H1 (cell line): ENCODE data around the gene NOS1AP. TPM values are rescaled to one million over a fixed set of nuclear protein-coding genes. Genes with fewer than 3 reads are reported as not detected.

Experiments
- BRCA1 ChIP-seq: IDR thresholded peaks from 2 replicates; pipeline ENCODE4 v1.6.1; 2012; ENCODE audit warnings: low read depth, low read length, improper control_type of control experiment
- EZH2 ChIP-seq: fragments of 200-600 bp; sonication (generic); IDR thresholded peaks from 2 replicates; pipeline ENCODE4 v1.7.1; 2012; ENCODE audit warnings: low read depth, mild to moderate bottlenecking, moderate library complexity, low read length, inconsistent platforms; ENCODE audit not compliant: severe bottlenecking
- RNF2 ChIP-seq: fragments of 200-900, 300-1000 bp; sonication (generic); IDR thresholded peaks from 2 replicates; pipeline ENCODE4 v1.7.1; 2016; ENCODE audit warnings: borderline replicate concordance, low read depth, mild to moderate bottlenecking, antibody characterized with exemption, low read length; ENCODE audit not compliant: poor library complexity, severe bottlenecking; ENCODE audit errors: missing control alignments
- RXRA ChIP-seq: IDR thresholded peaks from 2 replicates; pipeline ENCODE4 v1.6.1; 2011; ENCODE audit warnings: low read depth, mild to moderate bottlenecking, low read length, moderate library complexity; ENCODE audit not compliant: insufficient read depth
- SUZ12 ChIP-seq: fragments of 200-600 bp; sonication (generic); IDR thresholded peaks from 2 replicates; pipeline ENCODE4 v1.6.1; 2012; ENCODE audit warnings: mild to moderate bottlenecking, inconsistent platforms, low read length, moderate library complexity, mixed read lengths
- polyA plus RNA-seq, 7 experiments: library from polyadenylated mRNA; depleted of rRNA in 3 of 7; stranded (reverse) in 5 of 7; unstranded in 2 of 7; fragments of >200 nt in 5 of 7; fragments of 200-250 nt in 2 of 7; gene quantifications; 1 replicate in 5 of 7; 2 replicates in 1 of 7; 4 replicates in 1 of 7; pipeline versions ENCODE4 v1.2.1 to v1.2.3, GENCODE V29; 2011 to 2013; ENCODE audit warnings: missing spikeins in 2 of 7, mixed read lengths in 2 of 7
- total RNA-seq: library from RNA; stranded (reverse); fragmentation: NEBNext Ultra II Directional; extraction: Animal tissue kit (Norgen Biotek cat#: 25700); gene quantifications from 2 replicates; pipeline ENCODE4 v1.2.1, GENCODE V29; 2021
- TF ChIP-seq, protein P1 (sequence below): fragments of 300-600 bp; sonication (generic); IDR thresholded peaks from 2 replicates; pipeline ENCODE4 v1.7.1; 2012; ENCODE audit warnings: low read length, moderate library complexity, mild to moderate bottlenecking, inconsistent platforms; ENCODE audit not compliant: insufficient replicate concordance

NOS1AP gene
- total and polyA plus RNA-seq, 2 of the 8 experiments (the other 6 are each of a cell fraction or from before 2014, with no cell fraction given) = 2.4 to 12.1 TPM

DNA sequence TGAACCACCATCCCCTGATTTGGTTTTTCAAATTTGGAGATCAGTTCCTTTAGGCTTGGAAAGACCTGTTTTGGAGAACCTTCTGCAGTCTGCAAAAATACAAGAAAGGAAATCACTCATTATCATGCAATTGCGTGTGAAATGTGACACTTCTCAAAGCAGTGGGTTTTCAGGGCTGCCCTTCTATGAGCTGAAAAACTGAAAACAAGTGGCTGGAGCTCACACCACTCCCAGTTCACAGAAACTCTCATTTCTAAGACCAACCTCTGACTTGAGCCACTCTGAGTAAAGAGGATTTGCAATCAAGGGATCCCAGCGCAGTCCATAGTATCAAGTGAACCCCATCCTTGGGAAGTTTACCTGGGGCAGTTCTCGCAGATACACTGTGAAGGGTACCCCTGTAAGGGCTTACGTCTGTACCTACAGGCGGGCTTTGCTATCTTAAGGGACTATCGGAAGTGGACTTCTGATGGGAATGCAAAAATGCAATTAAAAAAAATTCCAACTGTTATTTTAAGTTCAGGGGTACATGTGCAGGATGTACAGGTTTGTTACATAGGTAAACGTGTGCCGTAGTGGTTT, 329.6 kb downstream of the NOS1AP start (continued):
- TF ChIP-seq, protein P1, sequence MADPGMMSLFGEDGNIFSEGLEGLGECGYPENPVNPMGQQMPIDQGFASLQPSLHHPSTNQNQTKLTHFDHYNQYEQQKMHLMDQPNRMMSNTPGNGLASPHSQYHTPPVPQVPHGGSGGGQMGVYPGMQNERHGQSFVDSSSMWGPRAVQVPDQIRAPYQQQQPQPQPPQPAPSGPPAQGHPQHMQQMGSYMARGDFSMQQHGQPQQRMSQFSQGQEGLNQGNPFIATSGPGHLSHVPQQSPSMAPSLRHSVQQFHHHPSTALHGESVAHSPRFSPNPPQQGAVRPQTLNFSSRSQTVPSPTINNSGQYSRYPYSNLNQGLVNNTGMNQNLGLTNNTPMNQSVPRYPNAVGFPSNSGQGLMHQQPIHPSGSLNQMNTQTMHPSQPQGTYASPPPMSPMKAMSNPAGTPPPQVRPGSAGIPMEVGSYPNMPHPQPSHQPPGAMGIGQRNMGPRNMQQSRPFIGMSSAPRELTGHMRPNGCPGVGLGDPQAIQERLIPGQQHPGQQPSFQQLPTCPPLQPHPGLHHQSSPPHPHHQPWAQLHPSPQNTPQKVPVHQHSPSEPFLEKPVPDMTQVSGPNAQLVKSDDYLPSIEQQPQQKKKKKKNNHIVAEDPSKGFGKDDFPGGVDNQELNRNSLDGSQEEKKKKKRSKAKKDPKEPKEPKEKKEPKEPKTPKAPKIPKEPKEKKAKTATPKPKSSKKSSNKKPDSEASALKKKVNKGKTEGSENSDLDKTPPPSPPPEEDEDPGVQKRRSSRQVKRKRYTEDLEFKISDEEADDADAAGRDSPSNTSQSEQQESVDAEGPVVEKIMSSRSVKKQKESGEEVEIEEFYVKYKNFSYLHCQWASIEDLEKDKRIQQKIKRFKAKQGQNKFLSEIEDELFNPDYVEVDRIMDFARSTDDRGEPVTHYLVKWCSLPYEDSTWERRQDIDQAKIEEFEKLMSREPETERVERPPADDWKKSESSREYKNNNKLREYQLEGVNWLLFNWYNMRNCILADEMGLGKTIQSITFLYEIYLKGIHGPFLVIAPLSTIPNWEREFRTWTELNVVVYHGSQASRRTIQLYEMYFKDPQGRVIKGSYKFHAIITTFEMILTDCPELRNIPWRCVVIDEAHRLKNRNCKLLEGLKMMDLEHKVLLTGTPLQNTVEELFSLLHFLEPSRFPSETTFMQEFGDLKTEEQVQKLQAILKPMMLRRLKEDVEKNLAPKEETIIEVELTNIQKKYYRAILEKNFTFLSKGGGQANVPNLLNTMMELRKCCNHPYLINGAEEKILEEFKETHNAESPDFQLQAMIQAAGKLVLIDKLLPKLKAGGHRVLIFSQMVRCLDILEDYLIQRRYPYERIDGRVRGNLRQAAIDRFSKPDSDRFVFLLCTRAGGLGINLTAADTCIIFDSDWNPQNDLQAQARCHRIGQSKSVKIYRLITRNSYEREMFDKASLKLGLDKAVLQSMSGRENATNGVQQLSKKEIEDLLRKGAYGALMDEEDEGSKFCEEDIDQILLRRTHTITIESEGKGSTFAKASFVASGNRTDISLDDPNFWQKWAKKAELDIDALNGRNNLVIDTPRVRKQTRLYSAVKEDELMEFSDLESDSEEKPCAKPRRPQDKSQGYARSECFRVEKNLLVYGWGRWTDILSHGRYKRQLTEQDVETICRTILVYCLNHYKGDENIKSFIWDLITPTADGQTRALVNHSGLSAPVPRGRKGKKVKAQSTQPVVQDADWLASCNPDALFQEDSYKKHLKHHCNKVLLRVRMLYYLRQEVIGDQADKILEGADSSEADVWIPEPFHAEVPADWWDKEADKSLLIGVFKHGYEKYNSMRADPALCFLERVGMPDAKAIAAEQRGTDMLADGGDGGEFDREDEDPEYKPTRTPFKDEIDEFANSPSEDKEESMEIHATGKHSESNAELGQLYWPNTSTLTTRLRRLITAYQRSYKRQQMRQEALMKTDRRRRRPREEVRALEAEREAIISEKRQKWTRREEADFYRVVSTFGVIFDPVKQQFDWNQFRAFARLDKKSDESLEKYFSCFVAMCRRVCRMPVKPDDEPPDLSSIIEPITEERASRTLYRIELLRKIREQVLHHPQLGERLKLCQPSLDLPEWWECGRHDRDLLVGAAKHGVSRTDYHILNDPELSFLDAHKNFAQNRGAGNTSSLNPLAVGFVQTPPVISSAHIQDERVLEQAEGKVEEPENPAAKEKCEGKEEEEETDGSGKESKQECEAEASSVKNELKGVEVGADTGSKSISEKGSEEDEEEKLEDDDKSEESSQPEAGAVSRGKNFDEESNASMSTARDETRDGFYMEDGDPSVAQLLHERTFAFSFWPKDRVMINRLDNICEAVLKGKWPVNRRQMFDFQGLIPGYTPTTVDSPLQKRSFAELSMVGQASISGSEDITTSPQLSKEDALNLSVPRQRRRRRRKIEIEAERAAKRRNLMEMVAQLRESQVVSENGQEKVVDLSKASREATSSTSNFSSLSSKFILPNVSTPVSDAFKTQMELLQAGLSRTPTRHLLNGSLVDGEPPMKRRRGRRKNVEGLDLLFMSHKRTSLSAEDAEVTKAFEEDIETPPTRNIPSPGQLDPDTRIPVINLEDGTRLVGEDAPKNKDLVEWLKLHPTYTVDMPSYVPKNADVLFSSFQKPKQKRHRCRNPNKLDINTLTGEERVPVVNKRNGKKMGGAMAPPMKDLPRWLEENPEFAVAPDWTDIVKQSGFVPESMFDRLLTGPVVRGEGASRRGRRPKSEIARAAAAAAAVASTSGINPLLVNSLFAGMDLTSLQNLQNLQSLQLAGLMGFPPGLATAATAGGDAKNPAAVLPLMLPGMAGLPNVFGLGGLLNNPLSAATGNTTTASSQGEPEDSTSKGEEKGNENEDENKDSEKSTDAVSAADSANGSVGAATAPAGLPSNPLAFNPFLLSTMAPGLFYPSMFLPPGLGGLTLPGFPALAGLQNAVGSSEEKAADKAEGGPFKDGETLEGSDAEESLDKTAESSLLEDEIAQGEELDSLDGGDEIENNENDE = no peak
- TF ChIP-seq EZH2 (no peak), RXRA (no peak), BRCA1 (no peak), SUZ12 (no peak), RNF2 (no peak)
- TF ChIP-seq, all 59 proteins: peak for 0
